GM18861 (cell line): ENCODE results near the gene MINDY2.
"Not testable (repeated sequence)": the region's sequence is repeated elsewhere in the genome, so short reads cannot be mapped to it uniquely, and the experiment has no call there.

ENCODE experiments used
- ATAC-seq: cut with Tn5 transposase; IDR thresholded peaks from one replicate; pipeline ENCODE4 v1.9.1; 2021; ENCODE audit not compliant: unreplicated experiment

The MINDY2 gene

DNA sequence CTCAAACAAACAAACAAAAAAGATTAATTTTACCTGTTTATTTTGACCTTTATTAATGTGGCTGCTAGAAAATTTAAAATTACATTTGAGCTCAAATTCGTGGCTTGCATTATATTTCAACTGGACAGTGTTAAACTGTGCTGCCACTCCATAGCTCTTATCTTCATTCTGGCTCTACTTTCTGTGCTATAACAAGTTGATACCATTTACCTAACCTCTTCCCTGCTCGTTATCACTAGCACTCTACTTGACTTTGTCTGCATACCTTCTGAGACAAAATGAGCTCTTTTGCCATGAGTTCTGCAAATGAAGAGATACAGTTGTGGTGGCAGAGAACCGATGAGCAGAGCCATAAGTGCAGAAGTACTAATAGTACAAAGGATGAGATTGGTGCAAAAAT lies 26.4 kb downstream of the MINDY2 start:
- no peak for ATAC-seq

DNA sequence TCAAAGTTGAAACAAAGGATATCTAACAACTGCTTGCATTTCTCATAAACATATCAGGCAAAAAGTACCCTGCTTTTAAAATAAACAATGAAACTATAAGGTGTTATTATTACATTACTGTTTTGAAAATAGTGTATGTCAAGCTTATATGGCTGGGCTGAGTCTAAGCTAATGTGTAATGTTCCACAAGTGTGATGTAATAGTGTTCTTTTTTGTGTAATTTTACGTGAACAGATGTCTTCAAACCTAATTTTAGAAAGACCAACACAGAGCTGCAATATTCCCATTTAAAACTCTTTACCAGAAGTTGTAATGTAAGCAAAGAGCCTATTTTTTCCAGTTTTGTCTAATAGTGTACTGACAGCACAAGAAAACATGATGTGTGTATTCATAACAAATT lies 34.0 kb downstream of the MINDY2 start:
- ATAC-seq = no peak

DNA sequence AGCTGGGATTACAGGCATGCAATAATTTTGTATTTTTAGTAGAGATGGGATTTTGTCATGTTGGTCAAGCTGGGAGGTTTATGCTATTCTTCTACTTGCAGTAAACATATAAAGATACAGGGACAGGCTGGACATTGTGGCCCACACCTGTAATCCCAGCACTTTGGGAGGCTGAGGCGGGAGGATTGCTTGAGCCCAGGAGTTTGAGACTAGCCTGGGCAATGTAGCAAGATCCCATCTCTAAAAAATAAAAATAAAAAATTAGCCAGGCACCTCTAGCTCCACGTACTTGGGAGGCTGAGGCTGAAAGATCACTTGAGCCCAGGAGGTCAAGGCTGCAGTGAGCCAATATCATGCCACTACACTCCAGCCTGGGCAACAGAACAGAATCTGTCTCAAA lies 52.2 kb downstream of the MINDY2 start:
- ATAC-seq = not testable (repeated sequence)

DNA sequence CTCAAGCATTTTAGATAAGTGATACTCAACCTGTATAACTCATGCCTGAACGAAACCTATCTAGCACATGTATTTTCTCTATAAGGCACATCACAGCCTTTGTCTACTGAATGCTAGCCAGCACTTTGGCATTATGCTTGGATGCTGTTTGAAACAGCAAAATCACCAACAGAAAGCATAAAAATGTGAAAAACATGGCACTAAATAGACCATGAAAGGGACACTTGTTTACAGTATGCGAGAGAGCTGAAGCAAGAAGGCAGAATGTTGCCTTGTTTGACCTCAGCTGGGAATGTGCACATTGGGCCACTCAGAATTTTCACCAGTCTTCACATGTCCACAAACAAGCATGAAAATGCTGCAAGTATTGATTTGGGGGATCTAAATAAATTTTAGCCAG lies 59.5 kb downstream of the MINDY2 start:
- ATAC-seq = no peak

DNA sequence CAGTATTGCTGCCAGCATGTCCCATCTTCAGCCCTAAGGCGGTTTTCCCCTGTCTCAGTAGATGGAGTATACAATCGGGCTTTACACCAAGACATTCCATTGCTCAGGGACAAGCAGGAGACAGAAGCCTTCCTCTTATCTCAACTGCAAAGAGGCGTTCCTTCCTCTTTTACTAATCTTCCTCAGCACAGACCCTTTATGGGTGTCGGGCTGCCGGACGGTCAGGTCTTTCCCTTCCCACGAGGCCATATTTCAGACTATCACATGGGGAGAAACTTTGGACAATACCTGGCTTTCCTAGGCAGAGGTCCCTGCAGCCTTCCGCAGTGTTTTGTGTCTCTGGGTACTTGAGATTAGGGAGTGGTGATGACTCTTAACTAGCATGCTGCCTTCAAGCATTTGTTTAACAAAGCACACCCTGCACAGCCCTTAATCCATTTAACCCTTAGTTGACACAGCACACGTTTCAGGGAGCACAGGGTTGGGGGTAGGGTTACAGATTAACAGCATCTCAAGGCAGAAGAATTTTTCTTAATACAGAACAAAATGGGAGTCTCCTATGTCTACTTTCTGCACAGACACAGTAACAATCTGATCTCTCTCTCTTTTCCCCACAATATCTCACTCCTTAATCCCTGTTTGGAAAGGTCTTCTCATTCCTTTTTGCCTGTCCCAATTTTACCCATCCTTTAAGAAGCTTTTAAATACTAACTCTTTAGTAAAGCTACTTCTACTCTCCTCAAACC lies 62.8 kb downstream of the MINDY2 start:
- not testable (repeated sequence) for ATAC-seq

DNA sequence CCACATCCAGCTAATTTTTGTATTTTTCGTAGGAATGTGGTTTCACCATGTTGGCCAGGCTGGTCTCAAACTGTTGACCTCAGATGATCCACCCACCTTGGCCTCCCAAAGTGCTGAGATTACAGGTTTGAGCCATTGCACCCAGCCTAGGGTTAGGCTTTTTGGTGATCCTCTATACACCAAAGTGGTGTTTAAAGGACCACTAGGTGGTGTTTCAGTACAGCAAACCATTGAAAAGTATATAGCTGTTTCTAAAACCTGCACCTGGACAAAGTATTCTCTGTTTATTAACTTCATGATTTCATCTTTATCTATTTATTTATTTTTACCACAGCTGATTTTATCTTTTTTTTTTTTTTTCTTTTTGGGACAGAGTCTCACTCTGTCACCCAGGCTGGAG lies 68.4 kb downstream of the MINDY2 start:
- no peak for ATAC-seq

DNA sequence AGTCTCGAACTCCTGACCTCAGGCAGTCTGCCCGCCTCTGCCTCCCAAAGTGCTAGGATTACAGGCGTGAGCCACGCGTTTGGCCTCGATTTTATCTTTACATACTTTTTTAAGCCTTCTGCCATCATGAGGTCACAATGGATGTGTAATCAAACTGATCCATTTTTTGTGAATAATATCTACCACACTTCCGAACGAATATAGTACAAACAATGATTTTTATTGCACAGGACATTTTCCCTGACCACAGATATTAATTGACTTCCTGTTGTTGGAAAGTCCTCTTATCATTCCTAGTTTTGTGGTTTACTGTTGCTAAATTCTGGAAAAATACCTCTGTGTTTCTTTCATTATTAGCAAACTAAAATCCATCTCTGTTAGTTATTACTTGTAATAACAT lies 68.9 kb downstream of the MINDY2 start:
- no peak for ATAC-seq

DNA sequence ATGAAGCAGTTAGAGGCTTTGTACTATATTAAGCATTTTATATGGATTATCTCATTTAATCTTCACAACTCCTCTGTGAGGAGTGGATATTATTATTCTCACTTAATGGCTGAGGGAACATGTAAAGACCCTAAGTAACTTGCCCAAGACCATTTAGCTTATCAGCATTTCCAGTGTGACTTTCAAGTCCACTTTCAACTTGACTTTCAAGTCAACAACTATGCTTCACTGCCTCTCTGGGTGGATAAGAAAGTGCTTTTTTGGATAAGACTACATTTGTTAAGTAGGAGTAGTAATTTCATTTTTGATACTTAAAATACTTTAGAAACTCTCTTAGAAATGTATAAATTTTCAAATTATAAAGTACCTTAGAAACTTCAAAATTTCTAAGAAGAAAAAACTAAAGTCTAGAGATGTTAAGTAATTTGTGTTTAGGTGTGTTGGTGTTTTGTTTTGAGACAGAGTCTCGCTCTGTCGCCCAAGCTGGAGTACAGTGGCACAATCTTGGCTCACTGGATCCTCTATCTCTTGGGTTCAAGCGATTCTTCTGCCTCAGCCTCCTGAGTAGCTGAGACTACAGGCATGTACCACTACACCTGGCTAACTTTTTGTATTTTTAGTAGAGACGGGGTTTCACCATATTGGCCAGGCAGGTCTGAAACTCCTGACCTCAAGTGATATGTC lies 71.8 kb downstream of the MINDY2 start:
- no peak for ATAC-seq

DNA sequence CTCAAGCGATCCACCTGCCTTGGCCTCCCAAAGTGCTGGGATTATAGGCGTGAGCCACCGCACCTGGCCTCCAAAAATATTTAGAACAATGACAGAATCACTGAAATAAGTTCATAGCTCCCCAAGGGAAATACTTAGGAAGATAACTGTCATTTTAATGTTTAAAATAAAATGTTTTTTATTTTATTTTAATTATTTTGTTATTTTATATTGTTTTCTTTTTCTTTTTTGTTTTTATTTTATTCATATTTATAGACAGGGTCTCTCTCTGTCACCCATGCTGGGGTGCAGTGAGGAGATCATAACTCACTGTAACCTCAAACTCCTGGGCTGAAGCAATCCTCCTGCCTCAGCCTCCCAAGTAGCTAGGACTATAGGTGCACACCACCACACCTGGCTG lies 80.1 kb downstream of the MINDY2 start:
- not testable (repeated sequence) for ATAC-seq

DNA sequence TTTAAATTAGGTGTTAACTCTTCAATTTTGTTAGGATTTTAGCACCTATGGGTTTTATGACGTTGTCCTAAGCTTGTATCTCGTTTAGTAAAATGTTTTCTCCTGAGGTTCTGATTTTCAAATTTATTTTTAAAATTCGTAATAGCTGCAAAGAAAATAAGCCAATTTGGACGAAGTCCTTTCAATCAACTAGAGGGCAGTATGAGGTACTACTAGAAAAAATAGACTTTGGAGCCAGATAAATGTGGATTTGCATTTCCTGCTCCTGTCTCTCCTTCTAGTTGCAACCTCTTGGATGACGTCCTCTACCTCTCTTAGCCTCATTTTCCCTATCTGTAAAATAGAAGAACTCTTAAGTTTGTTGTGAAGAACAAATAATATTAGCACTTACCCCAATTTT lies 81.2 kb downstream of the MINDY2 start:
- ATAC-seq = no peak

DNA sequence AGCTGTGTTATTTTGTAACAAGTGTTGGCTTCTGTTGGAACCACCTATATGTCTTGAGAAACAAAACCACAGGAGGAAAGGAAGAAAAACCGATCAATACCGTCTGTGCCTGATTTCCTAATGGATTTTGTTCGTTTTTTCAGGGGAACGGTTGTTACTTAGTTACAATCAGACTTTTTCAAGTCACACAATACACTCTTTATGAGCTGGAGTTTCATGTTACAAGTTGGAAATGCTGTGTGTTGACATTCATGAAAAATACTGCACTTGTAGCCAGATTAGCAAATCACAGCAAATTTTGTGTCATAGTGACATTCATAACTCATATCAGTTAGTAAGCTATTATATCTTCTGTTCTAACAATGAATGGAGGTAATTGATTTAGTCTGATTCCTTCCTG lies 83.5 kb downstream of the MINDY2 start:
- no peak for ATAC-seq

DNA sequence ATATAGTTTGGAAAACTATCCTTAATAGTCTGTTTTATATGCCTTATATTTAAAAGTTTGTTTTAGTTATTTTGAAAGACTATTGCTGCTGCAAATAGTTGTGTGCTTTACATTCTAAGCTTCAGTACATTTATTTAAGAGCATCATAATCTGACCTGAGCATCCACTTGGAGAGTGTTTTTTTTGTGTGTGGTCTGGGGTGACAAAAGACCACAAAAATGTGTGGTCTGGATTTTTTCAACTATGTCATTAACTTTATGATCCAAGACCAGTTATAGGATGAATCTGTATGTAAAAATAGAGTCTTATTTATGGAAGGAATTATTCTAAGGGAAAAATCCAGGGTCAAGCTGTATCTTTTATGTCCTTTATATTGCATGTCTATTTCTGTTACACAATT lies 85.0 kb downstream of the MINDY2 start:
- no peak for ATAC-seq

DNA sequence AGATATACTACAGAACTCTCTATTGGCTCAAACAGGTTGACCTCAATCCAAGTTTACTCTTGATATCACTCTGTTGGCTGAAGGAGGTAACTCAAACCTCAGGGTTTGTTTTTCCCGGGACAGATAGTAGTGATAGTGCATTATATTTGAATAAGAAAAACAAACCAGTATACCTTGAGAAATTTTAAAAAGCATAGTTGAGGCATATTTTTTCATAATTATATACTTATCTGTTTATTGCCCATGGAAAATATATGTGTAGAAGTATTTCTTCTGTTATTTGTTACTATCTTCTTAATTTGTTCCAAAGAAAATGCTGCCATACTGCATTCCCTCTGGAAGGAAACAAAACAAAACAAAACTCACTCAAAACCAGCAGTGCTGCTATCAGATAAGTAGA lies 85.5 kb downstream of the MINDY2 start:
- ATAC-seq = not testable (repeated sequence)

DNA sequence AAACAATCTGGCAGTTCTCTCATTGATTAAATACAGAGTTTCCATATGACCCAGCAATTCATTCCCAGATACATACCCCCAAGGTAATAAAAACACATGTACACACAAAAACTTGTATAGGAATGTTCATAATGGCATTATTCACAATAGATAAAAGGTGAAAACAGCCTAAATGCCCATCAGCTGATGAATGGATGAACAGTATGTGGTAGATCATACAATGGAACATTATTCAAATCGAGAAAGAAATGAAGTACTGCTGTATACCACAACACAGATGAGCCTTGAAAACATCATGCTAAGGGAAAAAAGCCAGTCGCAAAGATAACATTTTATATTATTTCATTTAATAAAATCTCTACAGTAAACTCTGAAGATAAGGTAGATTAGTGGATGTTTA lies 91.2 kb downstream of the MINDY2 start:
- no peak for ATAC-seq

DNA sequence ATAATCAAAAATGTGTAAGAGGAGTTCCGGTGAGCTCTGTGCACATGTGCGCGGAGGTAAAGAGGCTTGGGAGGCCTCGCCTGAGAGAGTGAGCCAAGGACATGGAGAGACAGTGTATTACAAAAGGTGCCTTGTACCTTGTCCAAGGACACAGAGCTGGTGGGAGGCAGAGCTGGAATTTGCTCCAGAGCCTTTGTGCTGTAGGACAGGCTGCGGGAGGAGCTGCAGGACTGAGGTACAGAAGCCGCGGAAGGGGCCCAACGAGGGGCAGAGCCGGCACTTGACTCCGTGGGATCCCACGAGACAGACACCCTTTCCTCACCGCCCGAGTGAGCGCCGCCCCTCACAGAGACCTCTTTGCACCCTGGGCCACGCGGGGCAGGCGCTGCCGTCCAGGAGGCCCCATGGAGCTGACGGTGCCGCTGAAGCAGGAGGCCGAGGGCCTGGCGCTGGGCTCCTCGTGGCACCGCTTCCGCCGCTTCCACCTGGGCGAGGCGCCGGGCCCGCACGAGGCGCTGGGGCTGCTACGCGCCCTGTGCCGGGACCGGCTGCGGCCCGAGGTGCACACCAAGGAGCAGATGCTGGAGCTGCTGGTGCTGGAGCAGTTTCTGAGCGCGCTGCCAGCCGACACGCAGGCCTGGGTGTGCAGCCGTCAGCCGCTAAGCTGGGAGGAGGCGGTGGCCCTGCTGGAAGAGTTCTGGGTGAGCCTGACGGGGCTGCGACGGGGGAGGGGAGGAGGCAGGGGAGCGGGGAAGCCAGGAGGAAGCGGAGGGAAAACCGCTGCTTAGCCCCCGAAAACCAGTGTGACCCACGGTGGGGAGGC lies 93.7 kb downstream of the MINDY2 start:
- ATAC-seq = no peak

DNA sequence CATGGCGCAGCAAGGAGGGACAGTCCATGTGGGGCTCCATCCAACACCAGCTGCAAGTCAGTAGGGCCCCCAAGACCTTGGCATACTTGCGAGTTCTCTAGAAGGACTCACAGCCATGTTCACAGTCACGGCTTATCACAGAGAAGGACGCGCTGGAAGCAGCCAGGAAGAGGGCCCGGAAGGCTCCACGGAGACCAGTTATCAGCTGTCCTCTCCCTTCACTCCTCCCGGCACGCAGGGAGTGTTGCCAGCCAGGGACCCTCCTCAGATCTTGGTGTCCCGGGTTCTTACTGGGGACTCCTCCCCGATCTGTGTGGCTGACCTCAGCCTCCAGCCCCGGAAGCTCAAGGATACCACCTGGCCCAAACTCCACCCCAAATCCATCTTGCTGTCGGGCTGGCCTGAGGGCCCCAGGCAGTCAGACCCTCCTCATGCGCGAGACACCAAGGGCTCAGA lies 94.4 kb downstream of the MINDY2 start:
- no peak for ATAC-seq

DNA sequence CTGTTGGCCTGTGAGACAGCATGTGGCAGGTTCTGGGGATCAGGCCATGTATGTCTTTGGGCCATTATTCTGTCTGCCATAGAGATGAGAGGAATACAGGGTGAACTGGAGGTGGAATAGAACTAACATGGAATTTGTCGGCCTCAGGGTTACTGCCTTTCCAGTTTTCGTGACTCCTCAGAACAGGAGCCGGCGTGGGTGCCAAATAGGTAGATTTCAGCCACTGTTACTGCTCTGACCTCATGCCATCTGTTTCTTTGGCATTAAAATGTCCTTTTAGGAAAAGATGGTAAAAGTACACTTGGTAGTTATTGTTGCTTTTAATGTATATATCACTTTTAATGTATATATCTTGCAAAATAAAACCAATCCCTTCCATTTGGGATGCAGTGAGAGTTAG lies 96.8 kb downstream of the MINDY2 start:
- ATAC-seq = no peak

DNA sequence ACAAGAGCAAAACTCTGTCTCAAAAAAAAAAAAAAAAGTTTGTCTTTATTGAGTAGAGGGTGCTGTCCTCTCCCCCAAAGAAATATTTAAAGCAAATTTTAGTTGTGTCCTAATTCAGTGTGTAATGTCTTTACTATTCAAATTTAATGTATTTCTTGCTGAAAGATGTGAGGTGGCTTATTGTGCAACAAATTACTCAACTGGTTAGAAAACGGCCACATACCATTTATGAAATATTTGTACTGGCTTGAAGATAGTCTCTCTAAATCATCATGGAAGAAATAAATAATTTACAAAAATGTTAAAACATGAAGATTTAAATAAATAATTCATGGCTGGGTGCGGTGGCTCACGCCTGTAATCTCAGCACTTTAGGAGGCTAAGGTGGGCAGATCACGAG lies 99.3 kb downstream of the MINDY2 start:
- no peak for ATAC-seq

DNA sequence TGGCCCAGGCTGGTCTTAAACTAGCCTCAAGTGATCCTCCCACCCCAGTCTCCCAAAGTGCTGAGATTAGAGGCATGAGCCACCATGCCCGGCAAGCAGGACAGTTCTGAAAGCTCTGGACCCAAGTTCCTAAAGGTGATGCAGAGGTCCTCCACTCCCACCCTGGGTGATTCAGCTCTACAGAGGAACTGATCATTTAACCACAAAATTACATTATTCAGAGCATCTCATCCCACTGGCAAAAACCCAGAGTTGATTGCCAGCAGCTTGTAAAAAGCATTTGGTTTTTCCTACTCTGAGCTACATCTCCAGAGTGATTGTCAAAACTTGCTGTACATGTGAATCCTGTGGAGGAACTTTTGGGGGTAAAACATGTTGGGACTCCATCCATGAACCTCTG lies 102.2 kb downstream of the MINDY2 start:
- ATAC-seq = no peak

DNA sequence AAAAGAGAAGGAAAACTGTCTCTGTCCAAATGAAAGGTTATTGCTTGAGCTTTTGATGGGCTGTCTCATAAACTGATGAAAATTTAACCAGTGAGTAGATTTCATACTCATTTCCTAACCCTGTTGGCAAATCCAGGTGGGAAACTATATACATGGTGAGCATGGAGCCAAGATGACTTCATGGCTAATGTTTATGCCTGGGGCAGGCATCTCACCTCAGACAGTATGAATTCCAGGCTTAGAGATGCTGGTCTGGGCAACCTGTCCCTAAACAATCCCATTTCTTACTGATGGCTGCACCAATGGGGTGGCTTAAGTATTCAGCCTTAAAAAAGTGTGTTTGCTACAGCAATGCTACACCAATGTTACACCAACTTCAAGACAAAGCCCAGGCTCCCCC lies 104.2 kb downstream of the MINDY2 start:
- no peak for ATAC-seq

DNA sequence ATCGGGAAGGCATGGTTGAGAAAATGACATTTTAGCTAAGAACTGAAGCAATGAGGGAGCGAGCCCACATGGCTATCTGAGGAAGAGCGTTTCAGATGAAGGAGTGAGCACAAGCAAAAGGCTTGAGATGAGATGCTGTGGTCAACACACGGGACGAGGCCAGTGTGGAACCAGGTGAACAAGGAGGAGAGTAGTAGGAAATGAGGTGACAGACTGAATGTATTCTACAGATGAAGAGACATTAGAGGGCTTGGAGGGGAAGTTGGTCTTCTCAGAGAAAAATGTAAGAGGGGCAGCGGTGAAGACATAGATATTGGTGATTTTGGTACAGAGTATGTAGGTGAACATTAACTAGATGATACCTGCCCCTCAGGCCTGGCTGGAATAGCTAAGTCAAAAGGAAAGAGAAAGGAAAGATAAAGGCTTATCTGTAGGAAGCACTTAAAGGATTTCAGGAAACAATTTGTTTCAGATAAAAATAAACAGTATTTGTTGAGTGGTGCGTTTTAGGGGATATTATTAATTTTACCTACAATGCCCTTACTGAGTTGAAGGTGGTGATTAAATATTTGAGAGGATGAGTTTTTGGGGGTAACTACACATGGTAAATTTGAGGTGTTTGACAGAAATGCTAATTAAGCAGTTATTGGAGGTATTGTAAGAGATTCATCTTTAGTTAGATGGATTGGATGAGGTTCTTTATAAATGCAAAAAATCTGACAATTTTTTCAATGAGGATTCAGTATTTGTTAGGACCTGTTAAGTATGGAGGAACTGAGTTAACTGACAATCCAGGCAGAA lies 105.4 kb downstream of the MINDY2 start:
- no peak for ATAC-seq
